HG03571 (cell line): ENCODE measurements around the gene PACS2.
"Not testable (repeated sequence)": the region's sequence is repeated elsewhere in the genome, so short reads cannot be mapped to it uniquely, and the experiment has no call there.

Source experiments
- ATAC-seq: cut with Tn5 transposase; IDR thresholded peaks from one replicate; pipeline ENCODE4 v1.9.1; 2021; ENCODE audit not compliant: unreplicated experiment

Gene PACS2

GRCh38 chr14:105329411-105330150 lies 15.0 kb downstream of the PACS2 start:
- no peak for ATAC-seq

GRCh38 chr14:105330491-105330895 lies 15.9 kb downstream of the PACS2 start:
- no peak for ATAC-seq

- ATAC-seq, result no peak
Measured at GRCh38 chr14:105331575-105332349, 17.2 kb downstream of the PACS2 start.

- ATAC-seq, result no peak
Measured at GRCh38 chr14:105332350-105332874, 17.9 kb downstream of the PACS2 start.

- ATAC-seq, result no peak
Measured at GRCh38 chr14:105333020-105333490, 18.5 kb downstream of the PACS2 start.

- ATAC-seq, result no peak
Measured at GRCh38 chr14:105333613-105334364, 19.2 kb downstream of the PACS2 start.

- ATAC-seq, result no peak
Measured at GRCh38 chr14:105334383-105335230, 20.1 kb downstream of the PACS2 start.

GRCh38 chr14:105335231-105335542 lies 20.6 kb downstream of the PACS2 start:
- not testable (repeated sequence) for ATAC-seq

GRCh38 chr14:105335735-105336476 lies 21.4 kb downstream of the PACS2 start:
- no peak for ATAC-seq

- ATAC-seq, result no peak
Measured at GRCh38 chr14:105336477-105337287, 22.1 kb downstream of the PACS2 start.

GRCh38 chr14:105337433-105337832 lies 22.9 kb downstream of the PACS2 start:
- no peak for ATAC-seq

GRCh38 chr14:105337966-105338741 lies 23.6 kb downstream of the PACS2 start:
- ATAC-seq, result no peak

GRCh38 chr14:105340821-105341733 lies 26.5 kb downstream of the PACS2 start:
- ATAC-seq, result no peak

GRCh38 chr14:105343194-105343593 lies 28.6 kb downstream of the PACS2 start:
- ATAC-seq, result no peak

GRCh38 chr14:105346200-105346533 lies 31.6 kb downstream of the PACS2 start:
- no peak for ATAC-seq

- ATAC-seq, result no peak
Measured at GRCh38 chr14:105346876-105347586, 32.5 kb downstream of the PACS2 start.

GRCh38 chr14:105347587-105347968 lies 33.0 kb downstream of the PACS2 start:
- ATAC-seq, result no peak
